SJSA1 (cell line): ENCODE data around the gene IFT122. TPM values are rescaled to one million over a fixed set of nuclear protein-coding genes. Genes with fewer than 3 reads are reported as not detected.
"Not testable (repeated sequence)": the region's sequence is repeated elsewhere in the genome, so short reads cannot be mapped to it uniquely, and the experiment has no call there.

Experiments
- DNase-seq, 2 experiments: peaks; one replicate each; pipeline ENCODE4 v3.0.0-alpha.2; 2015 to 2020; ENCODE audit warnings: low spot score in 2 of 2, low read depth in 1 of 2
- H3K27ac ChIP-seq: fragments of 250-450 bp; sonication (Bioruptor Pico); 2 replicates; pipeline ENCODE4 v1.5.1; 2020; ENCODE audit warnings: mild to moderate bottlenecking, moderate library complexity
- H3K27me3 ChIP-seq: fragments of 250-450 bp; sonication (Bioruptor Pico); replicated peaks from 2 replicates; pipeline ENCODE4 v1.5.1; 2020; ENCODE audit warnings: mild to moderate bottlenecking, moderate library complexity
- H3K36me3 ChIP-seq: fragments of 250-450 bp; sonication (Bioruptor Pico); 2 replicates; pipeline ENCODE4 v1.5.1; 2020; ENCODE audit warnings: mild to moderate bottlenecking
- H3K4me1 ChIP-seq: fragments of 250-450 bp; sonication (Bioruptor Pico); replicated peaks from 2 replicates; pipeline ENCODE4 v1.6.1; 2021; ENCODE audit warnings: mild to moderate bottlenecking
- H3K4me3 ChIP-seq: fragments of 250-450 bp; sonication (Bioruptor Pico); 2 replicates; pipeline ENCODE4 v1.5.1; 2020; ENCODE audit warnings: mild to moderate bottlenecking
- H3K9me3 ChIP-seq: fragments of 250-450 bp; sonication (Bioruptor Pico); replicated peaks from 2 replicates; pipeline ENCODE4 v1.5.1; 2020; ENCODE audit warnings: mild to moderate bottlenecking
- total RNA-seq: library from RNA; depleted of rRNA; stranded (reverse); fragments of >200 nt; shearing (Covaris generic); gene quantifications from 2 replicates; pipeline ENCODE4 v1.2.3, GENCODE V29; 2014

The IFT122 gene
- total RNA-seq, 1 experiment from 2014 or later, result 13.3 TPM

DNA sequence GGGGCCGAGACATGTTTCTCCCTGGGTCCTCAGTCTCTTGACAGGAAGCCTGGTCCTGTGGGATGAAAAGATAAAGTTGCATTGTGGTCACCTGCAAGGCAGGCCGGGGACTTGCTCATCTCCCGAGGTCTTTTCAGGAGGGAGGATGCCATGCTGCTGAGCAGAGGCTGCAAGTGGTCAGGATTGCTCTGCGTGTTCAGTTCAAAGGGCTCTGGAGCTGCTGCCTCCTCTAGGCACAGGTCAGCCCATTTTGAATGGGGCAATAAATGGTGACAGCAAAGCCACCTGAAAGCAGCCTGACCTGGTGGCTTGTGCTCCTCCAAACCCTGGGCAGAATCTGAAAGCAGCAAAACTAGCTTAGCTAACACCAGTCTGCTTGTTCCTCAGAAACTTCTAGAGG is 51.1 kb downstream of the IFT122 start:
- H3K27ac ChIP-seq, result peak overlapping the region; percentile 97
- H3K9me3 ChIP-seq, DNase-seq, H3K4me3 ChIP-seq, H3K27me3 ChIP-seq: not testable (repeated sequence)
- H3K4me1 ChIP-seq, result peaks cover 65% of the 10 kb centered on the region
- H3K36me3 ChIP-seq, result peaks cover 20% of the 10 kb centered on the region; the same call in 1 of the 2 replicates

DNA sequence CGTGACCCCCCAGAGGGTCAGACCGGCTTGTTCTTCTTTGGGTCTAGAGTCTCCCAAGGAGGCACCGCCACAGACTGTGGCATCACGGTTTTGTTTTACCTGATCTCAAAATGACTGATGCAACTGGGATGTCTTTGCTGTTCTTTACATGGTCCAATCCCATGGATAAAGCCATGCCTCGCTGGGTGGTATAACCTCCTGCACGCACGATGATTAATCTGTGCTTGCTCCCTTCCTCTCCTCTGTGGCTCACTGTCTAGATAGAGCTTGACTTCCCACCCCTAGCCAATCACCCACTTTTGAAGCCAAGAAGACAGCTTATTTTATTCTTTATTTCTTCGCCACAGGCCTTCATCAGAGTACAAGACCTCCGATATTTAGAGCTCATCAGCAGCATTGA is 51.8 kb downstream of the IFT122 start:
- peaks cover 23% of the 10 kb centered on the region for H3K36me3 ChIP-seq
- peak overlapping the region; percentile 7 for H3K4me3 ChIP-seq
- peaks cover 58% of the 10 kb centered on the region for H3K4me1 ChIP-seq
- no peaks in the 10 kb centered on the region for H3K27me3 ChIP-seq
- peak; percentile 89 to 93 for DNase-seq
- no peaks in the 10 kb centered on the region for H3K9me3 ChIP-seq
- peak overlapping the region; percentile 97 for H3K27ac ChIP-seq

DNA sequence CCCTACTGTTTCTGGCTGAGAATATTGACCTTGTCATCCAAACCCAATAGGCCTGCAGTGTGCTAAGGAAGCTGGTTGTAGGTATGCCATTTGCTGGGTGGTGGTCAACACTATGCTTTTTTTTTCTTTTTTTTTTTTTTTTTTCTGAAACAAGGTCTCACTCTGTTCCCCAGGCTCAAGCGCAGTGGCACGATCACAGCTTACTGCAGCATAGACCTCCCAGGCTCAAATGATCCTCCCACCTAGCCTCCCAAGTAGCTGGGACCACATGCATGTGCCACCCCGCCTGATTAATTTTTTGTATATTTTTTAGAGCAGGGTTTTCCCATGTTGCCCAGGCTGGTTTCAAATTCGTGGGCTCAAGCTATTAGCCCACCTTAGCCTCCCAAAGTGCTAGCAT is 52.7 kb downstream of the IFT122 start:
- Histone ChIP-seq H3K4me1 (peaks cover 54% of the 10 kb centered on the region), H3K4me3 (no peak overlapping the region), H3K36me3 (peaks cover 24% of the 10 kb centered on the region), H3K27me3 (no peaks in the 10 kb centered on the region), H3K9me3 (no peaks in the 10 kb centered on the region), H3K27ac (peak overlapping the region; percentile 97)
- DNase-seq, result peak; percentile 84 to 85

DNA sequence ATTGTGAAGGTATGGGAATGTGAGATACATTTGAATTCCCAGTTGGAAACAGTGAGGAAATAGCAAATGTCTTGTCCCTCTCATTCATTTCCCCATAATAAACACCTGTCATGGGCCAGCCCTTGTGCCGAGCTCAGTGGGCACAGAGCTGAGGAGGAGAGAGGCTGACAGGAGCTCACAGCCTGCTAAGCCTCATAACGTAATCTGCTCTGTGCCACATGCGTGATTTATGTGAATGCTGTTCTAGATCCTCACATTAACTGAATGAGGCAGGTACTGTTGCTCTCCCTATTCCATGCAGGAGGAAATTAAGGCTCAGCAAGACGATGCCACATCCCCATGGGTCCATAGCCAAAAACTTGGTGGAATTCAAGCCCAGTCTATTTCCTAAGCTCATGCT is 53.2 kb downstream of the IFT122 start:
- no peak overlapping the region for H3K4me3 ChIP-seq
- no peaks in the 10 kb centered on the region for H3K9me3 ChIP-seq
- peaks cover 54% of the 10 kb centered on the region for H3K4me1 ChIP-seq
- H3K27me3 ChIP-seq, result no peaks in the 10 kb centered on the region
- no peak for DNase-seq
- H3K27ac ChIP-seq, result peak overlapping the region; percentile 97; the same call in 1 of the 2 replicates
- H3K36me3 ChIP-seq, result peaks cover 24% of the 10 kb centered on the region

DNA sequence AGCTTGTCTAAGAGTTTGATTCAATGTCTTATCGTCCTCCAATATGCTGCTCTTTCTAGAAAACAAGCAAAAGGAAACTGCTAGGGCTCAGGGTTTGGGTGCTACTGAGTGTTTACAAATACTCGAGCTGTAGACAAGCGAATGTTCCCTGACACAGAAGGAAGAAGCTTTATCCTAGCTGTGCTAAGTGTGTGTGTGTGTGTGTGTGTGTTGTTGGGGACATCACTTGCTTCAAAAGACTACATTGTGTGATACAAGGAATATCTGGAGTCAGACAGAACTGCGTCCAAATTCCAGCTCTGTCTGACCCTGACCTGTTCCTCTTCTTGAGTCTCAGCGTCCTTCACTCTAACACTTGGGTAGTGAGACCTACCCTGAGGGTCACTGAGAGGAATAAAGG is 54.5 kb downstream of the IFT122 start:
- not testable (repeated sequence) for DNase-seq, H3K27me3 ChIP-seq, H3K9me3 ChIP-seq, H3K4me3 ChIP-seq
- H3K4me1 ChIP-seq, result peaks cover 57% of the 10 kb centered on the region
- peaks cover 24% of the 10 kb centered on the region for H3K36me3 ChIP-seq
- H3K27ac ChIP-seq, result peak overlapping the region; percentile 86

DNA sequence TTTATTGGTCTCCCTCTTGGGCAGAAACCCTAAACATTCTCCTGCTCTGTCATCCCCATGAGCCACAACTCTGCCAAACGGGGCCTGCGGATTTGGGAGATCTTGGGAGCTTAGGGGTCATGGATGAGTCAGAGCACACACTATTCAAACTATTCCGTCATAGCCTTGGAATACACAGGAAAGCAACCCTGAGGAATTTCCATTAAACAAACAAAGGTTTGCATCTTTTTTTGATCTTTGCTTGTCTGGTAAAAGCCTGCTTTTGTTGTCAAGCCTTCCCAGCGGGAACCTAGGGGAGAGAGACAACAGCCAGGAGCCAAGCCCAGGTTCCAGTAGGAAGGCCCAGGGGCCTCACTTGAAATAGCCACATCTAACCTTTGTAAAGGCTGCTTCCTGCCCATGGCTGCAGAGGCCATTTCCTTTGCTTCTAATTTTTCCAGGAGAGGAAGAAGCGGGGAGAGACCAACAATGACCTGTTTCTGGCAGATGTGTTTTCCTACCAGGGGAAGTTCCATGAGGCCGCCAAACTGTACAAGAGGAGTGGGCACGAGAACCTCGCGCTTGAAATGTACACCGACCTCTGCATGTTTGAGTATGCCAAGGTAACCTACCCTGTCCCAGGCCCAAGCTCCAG is 55.1 kb downstream of the IFT122 start:
- peak overlapping the region; percentile 94 for H3K27ac ChIP-seq
- peaks cover 26% of the 10 kb centered on the region for H3K36me3 ChIP-seq
- not testable (repeated sequence) for H3K9me3 ChIP-seq, H3K4me3 ChIP-seq, H3K27me3 ChIP-seq
- H3K4me1 ChIP-seq, result peaks cover 57% of the 10 kb centered on the region
- DNase-seq, result peak; percentile 73 to 86

DNA sequence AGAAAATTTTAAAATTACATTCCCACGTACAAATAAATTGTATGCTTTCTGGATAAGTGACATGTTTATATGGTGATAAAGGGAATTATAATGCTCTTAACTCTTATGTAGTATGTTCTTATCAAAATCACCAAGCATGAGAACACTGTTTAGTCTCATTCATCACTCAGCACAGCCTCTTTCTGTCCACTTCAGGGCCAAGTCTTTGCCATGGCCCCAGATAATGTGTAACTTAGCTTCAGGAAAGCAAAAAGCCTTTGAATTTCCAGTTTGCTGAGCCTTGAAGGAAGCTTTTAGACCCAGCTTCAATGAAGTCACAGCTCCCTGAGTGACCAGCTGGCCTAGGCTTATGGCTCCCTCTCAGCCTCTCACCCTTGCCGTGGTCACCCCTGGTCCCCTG is 57.9 kb downstream of the IFT122 start:
- not testable (repeated sequence) for H3K27ac ChIP-seq, H3K4me3 ChIP-seq

DNA sequence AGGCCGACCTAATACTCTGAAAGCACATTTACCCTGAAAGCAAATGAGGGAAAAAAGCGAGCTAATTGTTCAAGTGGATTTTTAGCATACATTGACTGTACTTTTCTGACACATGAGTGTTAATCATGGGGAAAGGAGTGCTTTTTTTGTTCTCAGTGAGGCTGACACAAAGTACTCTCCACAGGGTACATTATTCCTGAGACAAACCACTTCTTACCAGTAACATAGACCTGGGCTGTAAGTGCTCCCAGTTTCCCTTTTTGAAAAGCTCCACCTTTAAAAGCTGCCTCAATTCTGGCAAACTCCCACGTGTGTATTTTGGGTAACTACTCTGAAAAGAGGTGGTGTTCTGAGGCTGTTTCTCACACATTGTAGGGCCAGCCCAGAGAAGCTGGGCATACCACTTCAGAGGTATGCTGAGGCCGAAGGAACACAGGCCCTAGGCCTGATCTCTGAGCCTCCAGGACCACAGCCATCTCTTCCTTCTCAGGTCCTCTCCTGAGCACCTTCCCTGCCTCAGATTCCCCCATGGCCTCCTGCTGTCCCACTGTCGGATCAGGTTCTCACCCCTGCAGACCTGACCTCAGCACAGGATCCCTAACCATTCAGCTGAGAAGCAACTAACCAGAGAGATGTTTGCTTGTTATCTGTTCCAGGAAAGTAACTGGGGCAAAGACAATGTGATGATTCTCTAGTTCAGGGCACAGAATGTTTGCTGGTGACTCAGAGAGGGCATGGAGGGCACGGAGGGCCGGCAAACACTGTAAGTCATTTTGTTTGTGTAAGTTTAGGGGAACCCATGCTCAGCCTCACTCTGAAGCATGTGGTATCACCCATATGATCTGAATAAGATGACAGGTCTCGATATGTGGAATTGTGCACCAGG is 58.8 kb downstream of the IFT122 start:
- H3K27me3 ChIP-seq, H3K27ac ChIP-seq, H3K9me3 ChIP-seq, H3K4me3 ChIP-seq, DNase-seq: not testable (repeated sequence)
- H3K4me1 ChIP-seq, result peaks cover 21% of the 10 kb centered on the region
- H3K36me3 ChIP-seq, result peaks cover 36% of the 10 kb centered on the region

More for the DNA sequence above, 57.9 kb downstream of the IFT122 start:
- peaks cover 30% of the 10 kb centered on the region for H3K4me1 ChIP-seq
- not testable (repeated sequence) for H3K27me3 ChIP-seq, DNase-seq, H3K9me3 ChIP-seq
- peaks cover 42% of the 10 kb centered on the region for H3K36me3 ChIP-seq

DNA sequence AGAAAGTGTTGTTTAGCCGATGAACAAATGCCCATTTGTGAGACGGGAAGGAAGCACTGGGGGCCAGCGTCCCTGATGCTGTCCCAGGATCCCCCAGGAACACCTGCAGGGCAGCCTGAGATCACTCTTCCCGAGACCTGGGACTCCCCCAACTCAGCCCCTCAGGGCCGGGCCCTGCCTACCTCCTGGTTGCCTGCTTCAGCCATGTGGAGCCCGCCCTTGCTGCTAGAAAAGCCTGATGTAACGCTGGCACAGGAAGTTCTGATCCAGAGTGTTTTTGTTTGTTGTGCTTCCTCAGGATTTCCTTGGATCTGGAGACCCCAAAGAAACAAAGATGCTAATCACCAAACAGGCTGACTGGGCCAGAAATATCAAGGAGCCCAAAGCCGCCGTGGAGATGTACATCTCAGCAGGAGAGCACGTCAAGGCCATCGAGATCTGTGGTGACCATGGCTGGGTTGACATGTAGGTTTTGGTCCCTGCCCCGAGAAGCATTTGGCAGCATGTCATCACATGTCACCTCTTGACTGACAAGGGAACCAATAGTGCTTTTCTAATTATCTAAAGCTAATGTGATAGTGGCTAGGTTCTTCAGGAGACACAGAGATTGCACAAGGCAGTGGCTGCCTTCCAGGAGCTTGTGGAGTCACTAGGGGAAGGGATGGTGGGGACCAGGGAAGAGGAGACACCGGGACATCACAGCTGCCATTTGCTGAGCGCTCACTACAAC is 59.7 kb downstream of the IFT122 start:
- H3K4me1 ChIP-seq, result peaks cover 11% of the 10 kb centered on the region
- not testable (repeated sequence) for H3K4me3 ChIP-seq, DNase-seq, H3K27ac ChIP-seq, H3K27me3 ChIP-seq, H3K9me3 ChIP-seq
- H3K36me3 ChIP-seq, result peaks cover 45% of the 10 kb centered on the region

DNA sequence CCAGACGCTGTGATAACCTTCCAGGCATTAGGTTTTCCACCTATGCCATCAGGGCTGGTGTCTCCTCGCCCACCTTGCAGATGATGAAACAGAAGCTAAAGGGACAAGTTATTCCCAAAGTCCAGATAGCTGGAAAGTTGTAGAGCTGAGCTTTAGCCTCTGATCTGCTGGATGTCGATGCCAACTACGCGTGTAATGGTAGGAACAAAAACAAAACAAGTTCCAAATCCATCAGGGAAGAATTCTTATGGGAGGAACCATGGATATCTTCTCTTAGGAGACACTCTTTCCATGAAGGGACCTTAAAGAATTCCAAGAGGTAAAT is 60.3 kb downstream of the IFT122 start:
- no peak for DNase-seq
- Histone ChIP-seq H3K27me3 (no peaks in the 10 kb centered on the region), H3K4me1 (peaks cover 9% of the 10 kb centered on the region), H3K36me3 (peaks cover 50% of the 10 kb centered on the region), H3K4me3 (no peak overlapping the region), H3K9me3 (no peaks in the 10 kb centered on the region), H3K27ac (no peak overlapping the region)

DNA sequence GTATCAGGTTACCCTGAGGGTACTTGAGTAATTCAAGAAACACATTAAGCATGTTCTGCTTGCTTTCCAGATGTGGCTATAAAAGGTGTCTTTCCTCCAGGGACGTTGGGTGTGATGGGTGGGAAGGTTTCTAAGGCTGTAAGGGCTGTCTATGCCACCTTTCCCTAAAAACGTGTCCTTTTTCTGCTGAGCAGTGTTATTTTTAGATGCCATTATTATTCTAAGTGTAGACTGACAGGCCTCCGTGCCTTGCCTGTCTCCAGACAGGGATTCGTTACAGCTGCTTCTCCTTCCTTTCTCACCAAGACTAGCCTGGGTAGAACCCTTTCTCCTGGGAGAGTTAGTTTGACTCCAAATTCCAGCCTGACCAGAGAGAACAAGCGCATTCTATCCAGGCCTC is 61.6 kb downstream of the IFT122 start:
- DNase-seq, result no peak
- no peak overlapping the region for H3K27ac ChIP-seq
- H3K9me3 ChIP-seq, result no peaks in the 10 kb centered on the region
- no peaks in the 10 kb centered on the region for H3K27me3 ChIP-seq
- peaks cover 57% of the 10 kb centered on the region for H3K36me3 ChIP-seq
- no peak overlapping the region for H3K4me3 ChIP-seq
- peaks cover 3% of the 10 kb centered on the region; the same call in 1 of the 2 replicates for H3K4me1 ChIP-seq

DNA sequence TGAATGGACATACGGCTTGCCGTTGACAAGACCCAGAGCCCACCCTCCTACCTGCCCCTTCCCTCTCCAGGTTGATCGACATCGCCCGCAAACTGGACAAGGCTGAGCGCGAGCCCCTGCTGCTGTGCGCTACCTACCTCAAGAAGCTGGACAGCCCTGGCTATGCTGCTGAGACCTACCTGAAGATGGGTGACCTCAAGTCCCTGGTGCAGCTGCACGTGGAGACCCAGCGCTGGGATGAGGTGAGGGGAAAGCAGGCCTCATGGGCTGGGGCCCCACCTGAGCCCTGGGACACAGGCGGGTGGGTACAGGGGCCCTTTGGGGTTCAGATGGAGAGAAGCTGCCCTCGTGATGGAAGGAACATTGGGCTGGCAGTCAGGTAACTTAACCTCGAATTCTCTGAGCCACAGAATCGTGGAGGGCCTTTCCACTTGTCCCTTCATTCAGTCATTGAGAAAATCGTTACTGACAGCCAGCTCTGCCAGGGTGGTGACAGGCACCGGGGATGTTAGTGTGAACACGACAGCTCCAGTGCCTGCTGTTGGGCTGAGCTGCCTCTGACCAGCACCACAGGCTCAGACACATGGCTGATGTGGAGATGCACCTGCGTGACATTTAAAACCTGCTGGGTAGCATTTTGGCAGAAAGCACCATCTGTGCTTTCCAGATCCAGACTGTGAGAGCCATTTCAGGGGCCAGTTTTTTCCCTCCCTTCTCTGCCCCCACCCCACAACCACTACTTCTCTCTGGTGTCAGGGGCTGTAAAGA is 62.8 kb downstream of the IFT122 start:
- Histone ChIP-seq H3K36me3 (peaks cover 66% of the 10 kb centered on the region), H3K9me3 (no peaks in the 10 kb centered on the region)

More for the DNA sequence above, 62.8 kb downstream of the IFT122 start:
- Histone ChIP-seq H3K4me3 (no peak overlapping the region), H3K27me3 (no peaks in the 10 kb centered on the region), H3K27ac (no peak overlapping the region), H3K4me1 (0 out of 2 replicates have a peak, but pooled peaks cover 3% of the 10 kb centered on the region)
- DNase-seq, result no peak
